Right atrium auricular region (tissue), 2 donors: Measurements from ENCODE around the gene SF3A1. TPM values are rescaled to one million over a fixed set of nuclear protein-coding genes. Genes with fewer than 3 reads are reported as not detected.

Experiments used
- DNase-seq: peaks from one replicate; pipeline ENCODE4 v3.0.0-alpha.2; 2019; ENCODE audit warnings: low spot score
- H3K27ac ChIP-seq, 2 donors: fragments of 200-600 bp; sonication (generic); 1 replicate in 1 of 2; 2 replicates in 1 of 2; pipeline ENCODE4 v1.5.1; 2016 to 2019
- H3K27me3 ChIP-seq, 2 donors: fragments of 200-600 bp; sonication (generic); one replicate each; pipeline versions ENCODE4 v1.5.1 to v1.6.0; 2017 to 2019
- H3K36me3 ChIP-seq: fragments of 200-600 bp; sonication (generic); one replicate; pipeline ENCODE4 v1.5.1; 2016
- H3K4me1 ChIP-seq, 2 donors: fragments of 200-600 bp; sonication (generic); one replicate each; pipeline versions ENCODE4 v1.5.1 to v1.6.0; 2017 to 2019
- H3K4me3 ChIP-seq, 2 donors: fragments of 200-600 bp; sonication (generic); 1 replicate in 1 of 2; 2 replicates in 1 of 2; pipeline ENCODE4 v1.5.1; 2017 to 2019; ENCODE audit warnings: mild to moderate bottlenecking in 1 of 2, moderate library complexity in 1 of 2
- H3K9me3 ChIP-seq, 2 donors: fragments of 200-600 bp; sonication (generic); one replicate each; pipeline ENCODE4 v1.5.1; 2019
- CTCF ChIP-seq, 2 donors: fragments of 200-600 bp; sonication (generic); IDR thresholded peaks; one replicate each; pipeline ENCODE4 v1.5.1; 2019; ENCODE audit warnings: antibody characterized with exemption in 2 of 2
- total RNA-seq, 2 donors: library from RNA; depleted of rRNA; stranded (reverse); fragments of >200 nt; gene quantifications; one replicate each; pipeline ENCODE4 v1.1.0, GENCODE V29; 2016

The SF3A1 gene
- total RNA-seq, 2 donors from 2014 or later: 52.3 to 81.1 TPM

- H3K36me3 ChIP-seq: peaks cover 17% of the 10 kb centered on the region
- no peak overlapping the region for H3K4me3 ChIP-seq
- no peaks in the 10 kb centered on the region for H3K27me3 ChIP-seq
- TF ChIP-seq CTCF (IDR thresholded peaks at IDR 0.05): no peak
- peaks cover 0 to 93% of the 10 kb centered on the region in 2 donors for H3K4me1 ChIP-seq
- no peak for DNase-seq
- no peaks in the 10 kb centered on the region for H3K9me3 ChIP-seq
- H3K27ac ChIP-seq: peak overlapping the region; percentile 75 to 79
These were observed 52.0 kb downstream of the SF3A1 start for GRCh38 chr22:30304495-30305244.

- Histone ChIP-seq H3K36me3 (peaks cover 35% of the 10 kb centered on the region), H3K4me3 (no peak overlapping the region), H3K27ac (peak overlapping the region; percentile 75 to 79), H3K4me1 (peaks cover 0 to 74% of the 10 kb centered on the region in 2 donors), H3K9me3 (no peaks in the 10 kb centered on the region), H3K27me3 (no peaks in the 10 kb centered on the region)
- no peak for TF ChIP-seq CTCF (IDR thresholded peaks at IDR 0.05)
- DNase-seq: no peak
These were observed 53.9 kb downstream of the SF3A1 start for GRCh38 chr22:30302810-30303138.

- TF ChIP-seq CTCF (IDR thresholded peaks at IDR 0.05): no peak
- no peak for DNase-seq
- Histone ChIP-seq H3K27ac (peak overlapping the region; percentile 75 to 79), H3K36me3 (peaks cover 41% of the 10 kb centered on the region), H3K27me3 (no peaks in the 10 kb centered on the region), H3K4me3 (no peak overlapping the region), H3K4me1 (peaks cover 0 to 69% of the 10 kb centered on the region in 2 donors), H3K9me3 (no peaks in the 10 kb centered on the region)
These were observed 54.5 kb downstream of the SF3A1 start for GRCh38 chr22:30301995-30302809.

- TF ChIP-seq CTCF (IDR thresholded peaks at IDR 0.05): no peak
- H3K27me3 ChIP-seq: no peaks in the 10 kb centered on the region
- no peaks in the 10 kb centered on the region for H3K9me3 ChIP-seq
- peaks cover 66% of the 10 kb centered on the region for H3K36me3 ChIP-seq
- no peak overlapping the region for H3K27ac ChIP-seq
- DNase-seq: no peak
- no peak overlapping the region for H3K4me3 ChIP-seq
- H3K4me1 ChIP-seq: peaks cover 0 to 40% of the 10 kb centered on the region in 2 donors
These were observed 57.4 kb downstream of the SF3A1 start for GRCh38 chr22:30299322-30299721.

GRCh38 chr22:30297991-30298701, 58.5 kb downstream of the SF3A1 start:
- no peak for TF ChIP-seq CTCF (IDR thresholded peaks at IDR 0.05)
- Histone ChIP-seq H3K4me1 (peaks cover 0 to 28% of the 10 kb centered on the region in 2 donors), H3K36me3 (peaks cover 72% of the 10 kb centered on the region)

More at GRCh38 chr22:30297991-30298701, 58.5 kb downstream of the SF3A1 start:
- no peaks in the 10 kb centered on the region for H3K27me3 ChIP-seq
- H3K4me3 ChIP-seq: no peak overlapping the region
- DNase-seq: no peak
- no peak overlapping the region for H3K27ac ChIP-seq
- no peaks in the 10 kb centered on the region for H3K9me3 ChIP-seq
